ENCODE results near the gene SLC39A6. TPM values are rescaled to one million over a fixed set of nuclear protein-coding genes. Genes with fewer than 3 reads are reported as not detected.

The SLC39A6 gene
- total and polyA plus RNA-seq, 2 of the 13 experiments (the other 11 are each of a cell fraction or from before 2014, with no cell fraction given) = 41.7 to 59.2 TPM

- TF ChIP-seq, protein P1, sequence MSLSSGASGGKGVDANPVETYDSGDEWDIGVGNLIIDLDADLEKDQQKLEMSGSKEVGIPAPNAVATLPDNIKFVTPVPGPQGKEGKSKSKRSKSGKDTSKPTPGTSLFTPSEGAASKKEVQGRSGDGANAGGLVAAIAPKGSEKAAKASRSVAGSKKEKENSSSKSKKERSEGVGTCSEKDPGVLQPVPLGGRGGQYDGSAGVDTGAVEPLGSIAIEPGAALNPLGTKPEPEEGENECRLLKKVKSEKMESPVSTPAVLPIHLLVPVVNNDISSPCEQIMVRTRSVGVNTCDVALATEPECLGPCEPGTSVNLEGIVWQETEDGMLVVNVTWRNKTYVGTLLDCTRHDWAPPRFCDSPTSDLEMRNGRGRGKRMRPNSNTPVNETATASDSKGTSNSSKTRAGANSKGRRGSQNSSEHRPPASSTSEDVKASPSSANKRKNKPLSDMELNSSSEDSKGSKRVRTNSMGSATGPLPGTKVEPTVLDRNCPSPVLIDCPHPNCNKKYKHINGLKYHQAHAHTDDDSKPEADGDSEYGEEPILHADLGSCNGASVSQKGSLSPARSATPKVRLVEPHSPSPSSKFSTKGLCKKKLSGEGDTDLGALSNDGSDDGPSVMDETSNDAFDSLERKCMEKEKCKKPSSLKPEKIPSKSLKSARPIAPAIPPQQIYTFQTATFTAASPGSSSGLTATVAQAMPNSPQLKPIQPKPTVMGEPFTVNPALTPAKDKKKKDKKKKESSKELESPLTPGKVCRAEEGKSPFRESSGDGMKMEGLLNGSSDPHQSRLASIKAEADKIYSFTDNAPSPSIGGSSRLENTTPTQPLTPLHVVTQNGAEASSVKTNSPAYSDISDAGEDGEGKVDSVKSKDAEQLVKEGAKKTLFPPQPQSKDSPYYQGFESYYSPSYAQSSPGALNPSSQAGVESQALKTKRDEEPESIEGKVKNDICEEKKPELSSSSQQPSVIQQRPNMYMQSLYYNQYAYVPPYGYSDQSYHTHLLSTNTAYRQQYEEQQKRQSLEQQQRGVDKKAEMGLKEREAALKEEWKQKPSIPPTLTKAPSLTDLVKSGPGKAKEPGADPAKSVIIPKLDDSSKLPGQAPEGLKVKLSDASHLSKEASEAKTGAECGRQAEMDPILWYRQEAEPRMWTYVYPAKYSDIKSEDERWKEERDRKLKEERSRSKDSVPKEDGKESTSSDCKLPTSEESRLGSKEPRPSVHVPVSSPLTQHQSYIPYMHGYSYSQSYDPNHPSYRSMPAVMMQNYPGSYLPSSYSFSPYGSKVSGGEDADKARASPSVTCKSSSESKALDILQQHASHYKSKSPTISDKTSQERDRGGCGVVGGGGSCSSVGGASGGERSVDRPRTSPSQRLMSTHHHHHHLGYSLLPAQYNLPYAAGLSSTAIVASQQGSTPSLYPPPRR (CRISPR knock-in tag; IDR thresholded peaks at IDR 0.05; ENCODE audit: borderline replicate concordance) = 0 out of 2 replicates have a peak, but pooled peaks have one; percentile 39
- TF ChIP-seq ZNF296 (CRISPR knock-in tag; conservative IDR thresholded peaks at IDR 0.05) = no peak
- TF ChIP-seq IKZF1 (IDR thresholded peaks at IDR 0.05) = no peak
- TF ChIP-seq SMC3 (IDR thresholded peaks at IDR 0.05; ENCODE audit: low read length) = no peak
- no peak; the same call in 1 of the 2 replicates for TF ChIP-seq ZNF160 (CRISPR knock-in tag; IDR thresholded peaks at IDR 0.05)
- 0 out of 2 replicates have a peak, but pooled peaks have one; percentile 52 for TF ChIP-seq ZNF337 (CRISPR knock-in tag; IDR thresholded peaks at IDR 0.05; ENCODE audit: borderline replicate concordance, low read depth)
- TF ChIP-seq ZNF710 (CRISPR knock-in tag; IDR thresholded peaks at IDR 0.05; ENCODE audit: borderline replicate concordance) = peak; percentile 59
- TF ChIP-seq ZNF530 (CRISPR knock-in tag; IDR thresholded peaks at IDR 0.05; ENCODE audit: low read depth) = no peak
- TF ChIP-seq, protein P2, sequence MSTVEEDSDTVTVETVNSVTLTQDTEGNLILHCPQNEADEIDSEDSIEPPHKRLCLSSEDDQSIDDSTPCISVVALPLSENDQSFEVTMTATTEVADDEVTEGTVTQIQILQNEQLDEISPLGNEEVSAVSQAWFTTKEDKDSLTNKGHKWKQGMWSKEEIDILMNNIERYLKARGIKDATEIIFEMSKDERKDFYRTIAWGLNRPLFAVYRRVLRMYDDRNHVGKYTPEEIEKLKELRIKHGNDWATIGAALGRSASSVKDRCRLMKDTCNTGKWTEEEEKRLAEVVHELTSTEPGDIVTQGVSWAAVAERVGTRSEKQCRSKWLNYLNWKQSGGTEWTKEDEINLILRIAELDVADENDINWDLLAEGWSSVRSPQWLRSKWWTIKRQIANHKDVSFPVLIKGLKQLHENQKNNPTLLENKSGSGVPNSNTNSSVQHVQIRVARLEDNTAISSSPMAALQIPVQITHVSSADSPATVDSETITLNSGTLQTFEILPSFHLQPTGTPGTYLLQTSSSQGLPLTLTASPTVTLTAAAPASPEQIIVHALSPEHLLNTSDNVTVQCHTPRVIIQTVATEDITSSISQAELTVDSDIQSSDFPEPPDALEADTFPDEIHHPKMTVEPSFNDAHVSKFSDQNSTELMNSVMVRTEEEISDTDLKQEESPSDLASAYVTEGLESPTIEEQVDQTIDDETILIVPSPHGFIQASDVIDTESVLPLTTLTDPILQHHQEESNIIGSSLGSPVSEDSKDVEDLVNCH (CRISPR knock-in tag; IDR thresholded peaks at IDR 0.05) = no peak
- TF ChIP-seq SMARCE1 (IDR thresholded peaks at IDR 0.05; ENCODE audit: borderline replicate concordance) = no peak
- TF ChIP-seq POLR2AphosphoS2 (IDR thresholded peaks at IDR 0.05; ENCODE audit: low read depth, low read length) = no peak
- TF ChIP-seq NPAS2 (CRISPR knock-in tag; IDR thresholded peaks at IDR 0.05; ENCODE audit: borderline replicate concordance) = no peak
- TF ChIP-seq TBX3 (IDR thresholded peaks at IDR 0.05; ENCODE audit: borderline replicate concordance) = peak; percentile 10; the same call in 1 of the 2 replicates
- TF ChIP-seq PHB2 (IDR thresholded peaks at IDR 0.05; ENCODE audit: partially characterized antibody) = no peak
- no peak for TF ChIP-seq SRF (IDR thresholded peaks at IDR 0.05; ENCODE audit: low read depth, low read length)
- TF ChIP-seq ZNF367 (CRISPR knock-in tag; IDR thresholded peaks at IDR 0.05; ENCODE audit: borderline replicate concordance) = no peak
- TF ChIP-seq CENPX (CRISPR knock-in tag; IDR thresholded peaks at IDR 0.05) = no peak
- peak; percentile 30; the same call in 1 of the 2 replicates for TF ChIP-seq SOX5 (CRISPR knock-in tag; IDR thresholded peaks at IDR 0.05; ENCODE audit: borderline replicate concordance)
- peak in 1 of 2 experiments; percentile 95; a peak in 2 of 4 replicates for TF ChIP-seq KLF16 (CRISPR knock-in tag; IDR thresholded peaks at IDR 0.05)
- TF ChIP-seq MIER3 (CRISPR knock-in tag; IDR thresholded peaks at IDR 0.05; ENCODE audit: borderline replicate concordance) = peak; percentile 19; the same call in 1 of the 2 replicates
- no peak for TF ChIP-seq GTF2F1 (IDR thresholded peaks at IDR 0.05; ENCODE audit: low read length)
- 0 out of 2 replicates have a peak, but pooled peaks have one; percentile 6 for TF ChIP-seq SIX1 (CRISPR knock-in tag; IDR thresholded peaks at IDR 0.05; ENCODE audit: borderline replicate concordance)
These were observed at the start of gene SLC39A6, which contains the start of gene ELP2 (continued) for GRCh38 chr18:36129300-36130038.
